OCI-LY7 (cell line): ENCODE data around the gene ATP8B4. TPM values are rescaled to one million over a fixed set of nuclear protein-coding genes. Genes with fewer than 3 reads are reported as not detected.

Experiments used
- BruUV-seq: library from RNA; stranded (reverse); fragments of 400-500 nt; replicated peaks from 2 replicates; lab custom pipeline; 2021; lab: Mats Ljungman, UMichigan
- CTCF ChIA-PET: fragments of 300-600 bp; sonication (Branson Sonifier 250); formaldehyde crosslinking; loops from one replicate; lab custom pipeline; 2022; ENCODE audit warnings: antibody characterized with exemption; ENCODE audit not compliant: unreplicated experiment; lab: Charles Lee
- POLR2A ChIA-PET: fragments of 300-600 bp; sonication (Branson Sonifier 250); formaldehyde crosslinking; loops from one replicate; lab custom pipeline; 2022; ENCODE audit warnings: antibody characterized with exemption; lab: Charles Lee
- DNase-seq: peaks from one replicate; pipeline ENCODE4 v3.0.0-alpha.2; 2015; ENCODE audit warnings: low spot score
- H2AFZ ChIP-seq: fragments of 200-600 bp; sonication (generic), shearing (Covaris generic); 2 replicates; pipeline ENCODE4 v1.6.1; 2014; ENCODE audit warnings: mild to moderate bottlenecking, antibody characterized with exemption, low read length, moderate library complexity
- H3K27ac ChIP-seq: fragments of 200-600 bp; sonication (generic); 2 replicates; pipeline ENCODE4 v1.5.1; 2014; ENCODE audit warnings: mixed run types, low read depth, mild to moderate bottlenecking, moderate library complexity, low read length, inconsistent platforms; ENCODE audit not compliant: poor library complexity, severe bottlenecking
- H3K36me3 ChIP-seq: fragments of 200-600 bp; sonication (generic); 2 replicates; pipeline ENCODE4 v1.6.1; 2014; ENCODE audit warnings: mild to moderate bottlenecking, antibody characterized with exemption, low read length, moderate library complexity, mixed read lengths; ENCODE audit not compliant: insufficient read depth
- H3K4me1 ChIP-seq: fragments of 200-600 bp; sonication (generic); 2 replicates; pipeline ENCODE4 v1.5.1; 2014; ENCODE audit warnings: mild to moderate bottlenecking, low read length; ENCODE audit not compliant: insufficient read depth, poor library complexity, severe bottlenecking
- H3K4me2 ChIP-seq: fragments of 200-600 bp; sonication (generic); 2 replicates; pipeline ENCODE4 v1.6.1; 2014; ENCODE audit warnings: mild to moderate bottlenecking, low read length
- H3K4me3 ChIP-seq: fragments of 200-600 bp; sonication (generic); 2 replicates; pipeline ENCODE4 v1.5.1; 2014; ENCODE audit warnings: mild to moderate bottlenecking, low read depth, low read length; ENCODE audit not compliant: poor library complexity, severe bottlenecking
- H3K79me2 ChIP-seq: fragments of 200-600 bp; sonication (generic); 2 replicates; pipeline ENCODE4 v1.6.1; 2016; ENCODE audit warnings: low read depth, mild to moderate bottlenecking, low read length, moderate library complexity, mixed read lengths; ENCODE audit not compliant: insufficient read depth
- H3K9me2 ChIP-seq: fragments of 200-600 bp; sonication (generic); 2 replicates; pipeline ENCODE4 v1.6.1; 2016; ENCODE audit warnings: mild to moderate bottlenecking, low read length, mixed read lengths; ENCODE audit not compliant: insufficient read depth
- H3K9me3 ChIP-seq: fragments of 200-600 bp; sonication (generic); 2 replicates; pipeline ENCODE4 v1.6.1; 2014; ENCODE audit warnings: mild to moderate bottlenecking, mixed run types, low read length, mixed read lengths
- H4K20me1 ChIP-seq: fragments of 200-600 bp; sonication (generic); 2 replicates; pipeline ENCODE4 v1.6.1; 2014; ENCODE audit warnings: mild to moderate bottlenecking, antibody characterized with exemption, low read length, moderate library complexity, mixed read lengths; ENCODE audit not compliant: insufficient read depth
- CTCF ChIP-seq: fragments of 200-600 bp; sonication (generic); conservative IDR thresholded peaks from 2 replicates; pipeline ENCODE4 v1.5.1; 2014; ENCODE audit warnings: mild to moderate bottlenecking, antibody characterized with exemption, low read length, moderate library complexity, mixed read lengths
- EZH2phosphoT487 ChIP-seq: fragments of 200-600 bp; sonication (generic); IDR thresholded peaks from 2 replicates; pipeline ENCODE4 v1.6.1; 2018; ENCODE audit warnings: low read depth, borderline replicate concordance, mild to moderate bottlenecking, mixed run types, antibody characterized with exemption, low read length, moderate library complexity, mixed read lengths
- intact Hi-C: fragments of 100-400 bp; cut with micrococcal nuclease; formaldehyde crosslinking; loops from one replicate; pipeline ENCODE4 v1.10.0; 2022; ENCODE audit not compliant: unreplicated experiment
- total RNA-seq, 2 experiments: library from RNA; depleted of rRNA in 1 of 2; stranded (reverse); fragments of >200 nt in 1 of 2; shearing (Covaris generic) in 1 of 2; gene quantifications; 2 replicates each; pipeline ENCODE4 v1.2.3, GENCODE V29; 2014 to 2022

ATP8B4 gene
- total RNA-seq, 2 experiments from 2014 or later: not detected

GRCh38 chr15:49868348-49868747 is 250.7 kb downstream of the ATP8B4 start:
- Histone ChIP-seq H3K4me2 (no peak overlapping the region), H3K4me1 (no peaks in the 10 kb centered on the region), H4K20me1 (no peaks in the 10 kb centered on the region), H3K36me3 (no peaks in the 10 kb centered on the region), H3K9me2 (no peaks in the 10 kb centered on the region), H2AFZ (no peak overlapping the region), H3K79me2 (no peaks in the 10 kb centered on the region), H3K27ac (no peak overlapping the region), H3K9me3 (no peaks in the 10 kb centered on the region), H3K4me3 (no peak overlapping the region)
- POLR2A ChIA-PET: interaction anchor here (0.9 kb wide), 1 partner anchor 108 kb away, joined by 3 read pairs; no protein-coding TSS in a partner anchor
- no TSS peak for BruUV-seq
- CTCF ChIA-PET: no interaction called here
- TF ChIP-seq EZH2phosphoT487 (no peak), CTCF (no peak)
- intact Hi-C loops: no loop called here
- no peak for DNase-seq

GRCh38 chr15:49865925-49866757 is 252.9 kb downstream of the ATP8B4 start:
- POLR2A ChIA-PET: no interaction called here

More at GRCh38 chr15:49865925-49866757, 252.9 kb downstream of the ATP8B4 start:
- no TSS peak for BruUV-seq
- H3K4me2 ChIP-seq: no peak overlapping the region
- intact Hi-C loops: no loop called here
- no peaks in the 10 kb centered on the region for H4K20me1 ChIP-seq
- H3K27ac ChIP-seq: no peak overlapping the region
- CTCF ChIA-PET: no interaction called here
- no peaks in the 10 kb centered on the region for H3K79me2 ChIP-seq
- no peak for DNase-seq
- H3K9me3 ChIP-seq: no peaks in the 10 kb centered on the region
- H3K36me3 ChIP-seq: no peaks in the 10 kb centered on the region
- no peak overlapping the region for H2AFZ ChIP-seq
- no peak overlapping the region for H3K4me3 ChIP-seq
- H3K9me2 ChIP-seq: no peaks in the 10 kb centered on the region
- H3K4me1 ChIP-seq: no peaks in the 10 kb centered on the region
- TF ChIP-seq EZH2phosphoT487: no peak
- TF ChIP-seq CTCF: no peak
